HG02884 (cell line): ENCODE measurements around the gene RBP3.

Experiments used
- ATAC-seq: cut with Tn5 transposase; IDR thresholded peaks from one replicate; pipeline ENCODE4 v1.9.1; 2021; ENCODE audit warnings: mild to moderate bottlenecking, moderate library complexity; ENCODE audit not compliant: unreplicated experiment

The RBP3 gene

GRCh38 chr10:47336387-47337134 is 11.6 kb upstream of the RBP3 start:
- no peak for ATAC-seq

GRCh38 chr10:47337310-47337709 is 10.9 kb upstream of the RBP3 start:
- no peak for ATAC-seq

- no peak for ATAC-seq
These were observed 8.9 kb upstream of the RBP3 start for GRCh38 chr10:47339186-47339735.

GRCh38 chr10:47339759-47340607 is 8.2 kb upstream of the RBP3 start:
- ATAC-seq: no peak

GRCh38 chr10:47340608-47341170 is 7.5 kb upstream of the RBP3 start:
- ATAC-seq: no peak

GRCh38 chr10:47344996-47345870 is 2.9 kb upstream of the RBP3 start:
- ATAC-seq: no peak

GRCh38 chr10:47346581-47347302 is 1.4 kb upstream of the RBP3 start:
- no peak for ATAC-seq

GRCh38 chr10:47347303-47347675 is 874 bp upstream of the RBP3 start:
- no peak for ATAC-seq

- ATAC-seq: no peak
These were observed 703 bp downstream of the RBP3 start for GRCh38 chr10:47348661-47349470.

GRCh38 chr10:47349516-47349915 is 1.4 kb downstream of the RBP3 start:
- no peak for ATAC-seq

- no peak for ATAC-seq
These were observed 1.8 kb downstream of the RBP3 start for GRCh38 chr10:47349941-47350371.

- ATAC-seq: no peak
These were observed 2.8 kb downstream of the RBP3 start for GRCh38 chr10:47350671-47351640.

- ATAC-seq: no peak
These were observed 4.0 kb downstream of the RBP3 start for GRCh38 chr10:47351899-47352815.

GRCh38 chr10:47353351-47353750 is 5.2 kb downstream of the RBP3 start:
- ATAC-seq: no peak

GRCh38 chr10:47354165-47354564 is 6.0 kb downstream of the RBP3 start:
- ATAC-seq: no peak

- ATAC-seq: no peak
These were observed 6.7 kb downstream of the RBP3 start for GRCh38 chr10:47354900-47355299.

GRCh38 chr10:47356708-47357107 is 8.5 kb downstream of the RBP3 start:
- no peak for ATAC-seq
